ENCODE data around the gene GUF1. TPM values are rescaled to one million over a fixed set of nuclear protein-coding genes. Genes with fewer than 3 reads are reported as not detected.

Gene GUF1
- total and polyA plus RNA-seq, 12 donors = 11.6 to 35.5 (median 19.8) TPM

GRCh38 chr4:44663539-44664263 lies 14.5 kb upstream of the GUF1 start:
- Histone ChIP-seq H3K4me3 (no peak overlapping the region), H3K4me1 (replicated peaks in 1 of 2) (no peaks in the 10 kb centered on the region), H3K9me3 (replicated peaks in 1 of 3) (no peaks in the 10 kb centered on the region), H3K27ac (no peak overlapping the region), H3K27me3 (no peaks in the 10 kb centered on the region), H3K36me3 (replicated peaks in 1 of 2) (no peaks in the 10 kb centered on the region)
- no peak for DNase-seq
- intact Hi-C loops (cut with DNase I) = no loop called here
- 88 to 92% (median 90%) methylated on average over 12 to 20 of the region's 20 CpGs for WGBS, 4 donors
- no peak for TF ChIP-seq CTCF (IDR thresholded peaks at IDR 0.05)
- no peak for TF ChIP-seq POLR2A (IDR thresholded peaks at IDR 0.05)

- 34 to 50% (median 41%) methylated on average over 2 of the region's 2 CpGs for WGBS, 4 donors
- no peaks in the 10 kb centered on the region for H3K36me3 ChIP-seq (replicated peaks in 1 of 2)
- no peak overlapping the region for H3K27ac ChIP-seq
- H3K4me3 ChIP-seq = no peak overlapping the region
- no peaks in the 10 kb centered on the region for H3K27me3 ChIP-seq
- no peaks in the 10 kb centered on the region for H3K4me1 ChIP-seq (replicated peaks in 1 of 2)
- no peak for DNase-seq
- H3K9me3 ChIP-seq (replicated peaks in 1 of 3) = no peaks in the 10 kb centered on the region
- TF ChIP-seq CTCF (IDR thresholded peaks at IDR 0.05) = no peak
- no peak for TF ChIP-seq POLR2A (IDR thresholded peaks at IDR 0.05)
- intact Hi-C loops (cut with DNase I) = no loop called here
These were observed 9.7 kb upstream of the GUF1 start for GRCh38 chr4:44668526-44668925.

- Histone ChIP-seq H3K36me3 (replicated peaks in 1 of 2) (no peaks in the 10 kb centered on the region), H3K9me3 (replicated peaks in 1 of 3) (no peaks in the 10 kb centered on the region), H3K4me1 (replicated peaks in 1 of 2) (no peaks in the 10 kb centered on the region), H3K4me3 (no peak overlapping the region), H3K27ac (no peak overlapping the region), H3K27me3 (no peaks in the 10 kb centered on the region)
- TF ChIP-seq POLR2A (IDR thresholded peaks at IDR 0.05) (no peak), CTCF (IDR thresholded peaks at IDR 0.05) (no peak)
- no peak for DNase-seq
- intact Hi-C loops (cut with DNase I) = no loop called here
- WGBS, 4 donors = 64 to 76% (median 75%) methylated on average over 4 of the region's 4 CpGs
These were observed 7.6 kb upstream of the GUF1 start for GRCh38 chr4:44670506-44671199.

GRCh38 chr4:44671636-44672035 lies 6.6 kb upstream of the GUF1 start:
- Histone ChIP-seq H3K36me3 (replicated peaks in 1 of 2) (no peaks in the 10 kb centered on the region), H3K27me3 (no peaks in the 10 kb centered on the region), H3K4me3 (no peak overlapping the region), H3K27ac (no peak overlapping the region), H3K4me1 (replicated peaks in 1 of 2) (no peaks in the 10 kb centered on the region), H3K9me3 (replicated peaks in 1 of 3) (no peaks in the 10 kb centered on the region)
- WGBS, 4 donors = 75 to 88% (median 78%) methylated on average over 3 of the region's 3 CpGs
- TF ChIP-seq CTCF (IDR thresholded peaks at IDR 0.05) (no peak), POLR2A (IDR thresholded peaks at IDR 0.05) (no peak)
- no peak for DNase-seq
- intact Hi-C loops (cut with DNase I) = no loop called here

Measured in adrenal gland (tissue), 12 donors.